ENCODE measurements around the gene ZBTB7C.

DNA sequence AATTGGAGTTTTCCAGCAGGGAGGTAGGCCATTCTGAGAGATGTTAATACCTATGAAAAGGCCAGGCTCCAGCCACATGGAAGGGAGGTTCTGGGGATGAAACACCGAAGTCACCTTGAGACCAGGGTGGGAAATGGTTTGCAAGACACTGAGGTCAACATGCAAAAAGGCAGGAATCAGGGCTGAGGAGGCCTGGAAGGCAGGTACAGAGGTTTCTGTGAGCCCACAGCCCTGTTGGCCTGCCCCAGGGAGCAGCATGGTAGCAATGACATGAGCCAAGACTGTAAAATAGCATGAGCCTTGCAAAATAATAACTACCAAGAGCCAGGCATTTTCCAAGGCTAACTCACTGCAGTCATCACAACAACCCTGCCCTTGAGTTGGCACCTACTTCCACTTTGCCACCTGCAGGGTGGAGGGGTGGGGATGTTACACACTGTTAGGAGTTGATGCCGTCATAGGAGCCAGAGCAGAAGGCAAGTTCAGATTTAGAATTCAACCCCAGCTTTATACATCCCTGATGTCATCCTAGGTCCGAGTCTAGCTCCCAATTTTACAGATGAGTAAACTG is 61.3 kb downstream of the ZBTB7C start:
- TF ChIP-seq POLR2AphosphoS5 (IDR thresholded peaks at IDR 0.05; ENCODE audit: low read depth, low read length) = no peak
- no peak for TF ChIP-seq TAF1 (IDR thresholded peaks at IDR 0.05; ENCODE audit: borderline replicate concordance, insufficient read depth, low read length)
- no peak for TF ChIP-seq FOXP2 (optimal IDR thresholded peaks at IDR 0.05; ENCODE audit: borderline replicate concordance, extremely low read depth, extremely low read length, insufficient read depth)
- no peak for TF ChIP-seq REST (IDR thresholded peaks at IDR 0.05; ENCODE audit: insufficient read depth in 1 of 2, low read depth in 2 of 2, low read length in 2 of 2)
